Left forelimb (tissue), 1 donor: Measurements from ENCODE around the gene QRICH1.
A peak's percentile ranks its signal among the peaks of the same experiment; 100 is the strongest.
"Not testable (repeated sequence)": the region's sequence is repeated elsewhere in the genome, so short reads cannot be mapped to it uniquely, and the experiment has no call there.

ENCODE experiments used
- DNase-seq: peaks from one replicate; pipeline ENCODE4 v3.0.0-alpha.2; 2018; ENCODE audit warnings: low spot score

QRICH1 gene

DNA sequence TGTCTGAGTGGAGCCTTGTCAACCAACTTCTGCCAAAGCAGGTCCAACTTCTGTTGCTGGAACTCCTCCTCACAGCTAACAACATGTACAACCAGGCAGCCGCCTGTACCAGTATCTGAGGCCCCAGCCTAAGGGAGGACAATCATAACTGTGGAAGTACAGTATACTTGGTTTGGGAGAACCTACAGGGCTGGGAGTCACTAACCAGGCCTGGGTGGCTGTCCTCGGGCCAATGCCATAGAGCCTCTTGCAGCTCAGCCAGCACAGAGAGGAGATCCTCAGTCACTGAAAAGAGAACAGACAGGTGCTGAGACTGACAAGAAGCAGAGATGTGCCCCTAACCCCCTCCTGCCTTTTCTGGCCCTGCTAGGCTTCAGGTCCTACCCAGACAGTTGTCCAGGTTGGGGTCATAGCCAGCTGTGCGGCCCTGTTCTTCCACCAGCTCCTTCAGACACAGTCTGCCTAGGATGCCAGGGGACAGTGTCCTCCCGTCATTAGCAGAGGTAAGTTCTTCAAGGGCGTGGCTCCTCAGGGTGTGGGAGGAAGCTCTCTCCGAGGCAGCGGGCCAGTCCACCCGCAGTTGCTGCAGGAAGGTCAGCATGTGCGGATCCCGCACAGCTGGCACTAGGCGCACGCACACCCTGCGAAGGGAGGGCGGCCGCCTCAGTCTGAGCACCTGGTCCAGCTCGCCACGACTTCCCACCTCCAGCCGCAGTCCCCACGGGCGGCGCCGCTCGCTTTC is 76.5 kb downstream of the QRICH1 start:
- no peak for DNase-seq

DNA sequence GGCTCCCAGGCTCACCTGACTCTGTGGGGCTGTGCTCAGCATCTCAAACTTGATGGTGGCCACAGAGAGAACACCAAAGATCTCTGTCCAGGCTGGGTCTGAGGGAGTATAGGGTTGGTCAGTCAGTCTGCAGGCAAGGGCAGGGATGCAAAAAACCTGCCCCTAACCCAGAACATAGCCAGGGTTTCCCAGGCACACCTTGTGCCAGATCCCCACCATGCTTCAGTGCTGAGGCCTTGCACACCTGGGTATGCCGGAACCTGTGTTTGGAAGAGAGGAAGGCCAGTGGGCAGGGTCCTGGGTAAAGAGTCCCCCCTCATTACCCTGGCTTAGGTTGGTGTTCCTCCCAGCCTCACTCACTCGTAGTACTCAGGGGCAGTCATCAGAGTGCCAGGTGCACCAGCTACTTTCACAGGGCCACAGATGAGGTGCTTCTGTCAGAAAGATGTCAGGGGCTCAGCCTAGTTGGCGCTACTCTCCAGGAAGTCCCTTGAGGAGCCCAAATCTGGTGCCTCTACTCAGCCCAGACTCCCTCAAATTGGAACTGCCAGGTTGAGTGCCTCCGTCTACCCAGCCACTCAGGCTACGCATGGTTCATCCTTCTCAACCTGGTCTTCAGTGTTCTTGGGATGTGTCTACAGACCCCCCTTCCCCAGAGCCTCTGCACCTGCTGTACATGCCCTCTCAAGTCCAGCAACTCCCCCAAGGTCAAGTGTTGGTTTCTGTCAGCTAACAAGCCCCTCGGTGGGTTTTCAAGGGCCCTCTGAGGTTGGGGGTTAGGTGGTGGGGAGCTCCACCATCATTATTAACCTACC is 77.2 kb downstream of the QRICH1 start:
- no peak for DNase-seq

DNA sequence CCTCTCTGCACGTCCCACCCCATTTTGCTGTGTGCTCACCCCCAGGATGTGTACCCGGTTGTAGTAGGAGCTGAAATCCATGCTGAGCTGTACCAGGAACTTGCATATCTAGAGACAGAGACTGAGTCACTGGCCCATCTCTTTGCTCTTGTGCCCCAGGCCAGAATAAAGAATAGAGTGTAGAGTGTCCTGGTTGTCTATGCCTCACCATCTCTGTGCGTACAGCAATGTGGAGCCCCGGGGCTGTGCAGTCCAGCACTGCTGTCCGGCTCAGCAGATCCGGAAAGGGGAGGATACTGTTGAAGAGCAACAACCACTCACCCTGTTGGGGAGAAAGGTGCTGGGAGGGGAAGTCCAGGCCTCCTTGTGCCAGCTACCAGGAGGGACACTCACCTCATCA is 78.1 kb downstream of the QRICH1 start:
- no peak for DNase-seq

DNA sequence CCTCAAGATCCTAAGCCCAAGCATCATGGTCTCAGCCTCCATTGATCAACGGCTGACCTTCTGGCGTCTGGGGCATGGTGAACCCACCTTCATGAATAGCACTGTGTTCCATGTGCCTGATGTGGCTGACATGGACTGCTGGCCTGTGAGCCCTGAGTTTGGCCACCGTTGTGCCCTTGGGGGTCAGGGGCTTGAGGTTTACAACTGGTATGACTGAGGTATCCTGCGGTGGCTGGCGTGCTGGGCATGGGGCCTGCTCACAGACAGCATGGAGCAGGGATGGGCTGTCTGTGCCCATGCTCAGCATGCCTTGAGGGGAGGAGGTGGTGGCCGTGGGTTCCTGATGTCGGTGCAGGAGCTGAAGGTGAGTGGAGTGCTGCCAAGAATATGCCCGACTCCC is 78.8 kb downstream of the QRICH1 start:
- DNase-seq = no peak

DNA sequence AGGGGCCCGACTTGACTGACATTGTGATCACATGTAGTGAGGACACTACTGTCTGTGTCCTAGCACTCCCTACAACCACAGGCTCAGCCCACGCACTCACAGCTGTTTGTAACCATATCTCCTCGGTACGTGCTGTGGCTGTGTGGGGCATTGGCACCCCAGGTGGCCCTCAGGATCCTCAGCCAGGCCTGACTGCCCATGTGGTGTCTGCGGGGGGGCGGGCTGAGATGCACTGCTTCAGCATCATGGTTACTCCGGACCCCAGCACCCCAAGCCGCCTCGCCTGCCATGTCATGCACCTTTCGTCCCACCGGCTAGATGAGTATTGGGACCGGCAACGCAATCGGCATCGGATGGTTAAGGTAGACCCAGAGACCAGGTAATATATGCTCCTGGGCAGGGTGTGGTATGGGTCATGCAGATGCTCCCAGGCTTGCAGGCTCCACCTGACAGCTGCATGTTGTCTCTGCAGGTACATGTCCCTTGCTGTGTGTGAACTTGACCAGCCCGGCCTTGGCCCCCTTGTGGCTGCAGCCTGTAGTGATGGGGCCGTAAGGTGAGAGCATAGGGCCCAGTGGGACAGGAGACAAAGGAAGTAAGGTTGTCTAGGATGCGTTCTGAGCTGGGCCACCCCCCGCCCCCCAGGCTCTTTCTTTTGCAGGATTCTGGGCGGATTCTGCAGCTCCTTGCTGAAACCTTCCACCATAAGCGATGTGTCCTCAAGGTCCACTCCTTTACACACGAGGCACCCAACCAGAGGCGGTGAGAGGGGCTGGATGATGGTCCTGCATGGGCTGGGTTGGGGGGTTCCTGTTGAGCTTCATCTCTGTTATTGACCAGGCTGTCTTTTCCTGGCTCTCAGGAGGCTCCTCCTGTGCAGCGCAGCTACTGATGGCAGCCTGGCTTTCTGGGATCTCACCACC is 79.9 kb downstream of the QRICH1 start:
- no peak for DNase-seq

DNA sequence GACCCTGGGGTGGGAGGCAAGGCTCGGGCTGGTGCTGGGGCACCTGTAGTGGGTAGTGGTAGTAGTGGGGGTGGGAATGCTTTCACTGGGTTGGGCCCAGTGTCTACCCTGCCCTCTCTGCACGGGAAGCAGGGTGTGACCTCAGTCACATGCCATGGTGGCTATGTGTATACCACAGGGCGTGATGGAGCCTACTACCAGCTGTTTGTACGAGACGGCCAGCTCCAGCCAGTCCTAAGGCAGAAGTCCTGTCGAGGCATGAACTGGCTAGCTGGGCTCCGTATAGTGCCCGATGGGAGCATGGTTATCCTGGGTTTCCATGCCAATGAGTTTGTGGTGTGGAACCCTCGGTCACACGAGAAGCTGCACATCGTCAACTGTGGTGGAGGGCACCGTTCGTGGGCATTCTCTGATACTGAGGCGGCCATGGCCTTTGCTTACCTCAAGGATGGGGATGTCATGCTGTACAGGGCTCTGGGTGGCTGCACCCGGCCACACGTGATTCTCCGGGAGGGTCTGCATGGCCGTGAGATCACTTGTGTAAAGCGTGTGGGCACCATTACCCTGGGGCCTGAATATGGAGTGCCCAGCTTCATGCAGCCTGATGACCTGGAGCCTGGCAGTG is 80.6 kb downstream of the QRICH1 start:
- no peak for DNase-seq

DNA sequence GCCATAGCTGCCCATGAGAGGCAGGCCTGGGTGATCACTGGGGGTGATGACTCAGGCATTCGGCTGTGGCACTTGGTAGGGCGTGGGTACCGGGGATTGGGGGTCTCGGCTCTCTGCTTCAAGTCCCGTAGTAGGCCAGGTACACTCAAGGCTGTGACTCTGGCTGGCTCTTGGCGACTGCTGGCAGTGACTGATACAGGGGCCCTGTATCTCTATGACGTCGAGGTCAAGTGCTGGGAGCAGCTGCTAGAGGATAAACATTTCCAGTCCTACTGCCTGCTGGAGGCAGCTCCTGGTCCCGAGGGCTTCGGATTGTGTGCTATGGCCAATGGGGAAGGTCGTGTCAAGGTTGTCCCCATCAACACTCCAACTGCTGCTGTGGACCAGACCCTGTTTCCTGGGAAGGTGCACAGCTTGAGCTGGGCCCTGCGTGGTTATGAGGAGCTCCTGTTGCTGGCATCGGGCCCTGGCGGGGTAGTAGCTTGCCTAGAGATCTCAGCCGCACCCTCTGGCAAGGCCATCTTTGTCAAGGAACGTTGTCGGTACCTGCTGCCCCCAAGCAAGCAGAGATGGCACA is 81.3 kb downstream of the QRICH1 start:
- no peak for DNase-seq

- DNase-seq = no peak
Observed at GRCh38 chr3:49009396-49009795, 84.5 kb downstream of the QRICH1 start.

DNA sequence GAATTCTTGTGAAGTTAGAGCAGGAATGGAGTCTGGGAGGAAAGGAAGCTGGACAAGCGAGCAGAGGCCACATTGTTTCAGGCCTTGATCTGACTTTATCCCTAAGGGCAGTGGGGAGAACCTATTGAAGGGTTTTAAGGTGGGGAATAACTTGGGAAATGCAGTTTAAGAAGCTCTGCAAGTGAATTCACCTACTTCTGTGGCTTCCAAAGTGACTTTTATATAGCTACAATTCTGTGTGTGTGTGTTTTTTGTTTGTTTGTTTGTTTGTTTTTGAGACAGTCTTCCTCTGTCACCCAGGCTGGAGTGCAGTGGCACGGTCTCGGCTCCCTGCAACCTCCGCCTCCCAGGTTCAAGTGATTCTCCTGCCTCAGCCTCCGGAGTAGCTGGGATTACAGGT is 85.2 kb downstream of the QRICH1 start:
- not testable (repeated sequence) for DNase-seq

- peak; percentile 91 for DNase-seq
Observed at GRCh38 chr3:49007771-49008528, 85.9 kb downstream of the QRICH1 start.

DNA sequence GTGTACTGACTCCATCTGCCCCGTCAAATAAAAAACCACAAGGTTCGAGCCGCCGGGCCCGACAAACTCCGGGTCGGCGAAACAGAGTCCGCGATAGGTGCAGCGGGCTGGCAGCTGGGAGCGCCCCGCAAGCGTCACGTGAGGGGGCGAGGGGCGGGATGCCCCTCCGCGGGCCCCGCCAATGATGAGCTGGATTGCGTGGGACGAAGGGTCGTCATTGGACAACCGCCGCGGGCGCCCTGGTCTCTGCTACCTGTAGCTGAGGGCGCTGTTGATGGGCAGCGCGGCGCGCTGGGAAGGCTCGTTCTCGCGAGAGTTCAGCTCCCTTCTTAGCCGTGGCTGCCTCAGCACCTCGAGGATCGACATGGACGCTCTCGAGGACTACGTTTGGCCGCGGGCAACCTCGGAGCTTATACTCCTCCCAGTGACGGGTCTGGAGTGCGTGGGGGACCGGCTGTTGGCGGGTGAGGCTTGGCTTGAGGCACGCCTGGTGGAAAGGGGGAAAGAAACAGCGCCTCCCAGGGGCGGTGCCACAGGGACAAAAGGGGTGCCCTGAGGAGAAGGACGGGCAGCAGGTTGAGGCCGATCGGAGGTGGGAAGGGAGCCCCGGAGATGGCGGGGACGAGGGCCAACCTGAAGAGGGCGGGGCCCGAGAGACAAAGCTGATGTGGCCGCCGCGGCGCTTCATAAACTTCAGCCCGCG is 86.7 kb downstream of the QRICH1 start, which contains the start of gene WDR6:
TSS of gene WDR6 (plus strand) at position 324 of the 703 bp plus-strand sequence. CDS start at position 365, 41 bp downstream.
- peak; percentile 94 for DNase-seq

GRCh38 chr3:49006408-49007067 is 87.3 kb downstream of the QRICH1 start:
- DNase-seq = peak; percentile 79

DNA sequence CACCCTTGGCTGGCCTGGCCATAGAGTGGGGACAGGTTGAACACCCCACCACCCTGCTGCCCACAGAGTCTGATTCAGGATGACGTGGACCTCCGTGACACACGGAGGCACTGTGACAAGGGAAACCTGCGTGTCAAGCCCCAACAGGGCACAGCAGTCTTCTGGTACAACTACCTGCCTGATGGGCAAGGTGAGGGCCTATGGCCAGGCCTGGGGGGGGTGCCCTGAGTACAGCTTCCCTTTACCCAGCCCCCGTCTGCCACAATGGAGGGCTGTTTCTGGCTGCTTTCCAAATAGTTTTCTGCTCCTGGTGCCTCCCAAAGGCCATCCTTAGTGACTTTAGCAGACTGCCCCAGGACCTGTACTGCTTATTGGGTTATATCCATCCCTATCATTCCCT is 87.9 kb downstream of the QRICH1 start:
- no peak for DNase-seq

GRCh38 chr3:49005303-49005680 is 88.6 kb downstream of the QRICH1 start:
- no peak for DNase-seq

- DNase-seq = no peak
Observed at GRCh38 chr3:49004352-49005302, 89.2 kb downstream of the QRICH1 start.

- DNase-seq = no peak
Observed at GRCh38 chr3:49001155-49001554, 92.7 kb downstream of the QRICH1 start.

GRCh38 chr3:48999085-48999858 is 94.6 kb downstream of the QRICH1 start:
- no peak for DNase-seq
